ENCODE data around the gene GARS1. TPM values are rescaled to one million over a fixed set of nuclear protein-coding genes. Genes with fewer than 3 reads are reported as not detected.

GARS1 gene
- total RNA-seq, 1 donor from 2014 or later = 214 TPM

DNA sequence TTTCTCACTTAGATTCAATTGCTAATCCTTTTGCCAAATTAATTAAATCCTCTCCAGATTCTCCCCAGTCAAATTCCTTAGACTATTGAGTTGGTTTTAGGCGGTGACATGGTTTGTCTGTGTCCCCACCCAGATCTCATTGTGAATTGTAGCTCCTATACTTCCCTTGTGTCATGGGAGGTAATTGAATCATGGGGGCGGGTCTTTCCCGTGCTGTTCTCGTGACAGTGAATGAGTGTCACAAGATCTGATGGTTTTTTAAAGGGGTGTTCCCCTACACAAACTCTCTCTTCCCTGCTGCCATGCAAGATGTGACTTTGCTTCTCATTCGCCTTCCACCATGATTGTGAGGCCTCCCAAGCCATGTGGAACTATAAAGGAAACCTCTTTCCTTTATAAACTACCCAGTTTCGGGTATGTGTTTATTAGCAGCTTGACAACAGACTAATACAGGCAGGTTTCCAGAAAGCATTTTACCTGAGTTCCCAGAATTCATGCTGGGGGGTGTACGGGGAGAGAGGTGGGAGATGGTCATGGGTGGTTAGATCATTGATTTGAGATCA is 44.7 kb upstream of the GARS1 start:
- no peaks in the 10 kb centered on the region for H3K9me3 Mint-ChIP-seq
- ChIA-PET POLR2A (no interaction called here), CTCF (interaction anchor here (0.8 to 3.7 kb wide), 5 partner anchors 12 to 273 kb away, joined by 3 to 31 read pairs (median 4); no protein-coding TSS in a partner anchor)

DNA sequence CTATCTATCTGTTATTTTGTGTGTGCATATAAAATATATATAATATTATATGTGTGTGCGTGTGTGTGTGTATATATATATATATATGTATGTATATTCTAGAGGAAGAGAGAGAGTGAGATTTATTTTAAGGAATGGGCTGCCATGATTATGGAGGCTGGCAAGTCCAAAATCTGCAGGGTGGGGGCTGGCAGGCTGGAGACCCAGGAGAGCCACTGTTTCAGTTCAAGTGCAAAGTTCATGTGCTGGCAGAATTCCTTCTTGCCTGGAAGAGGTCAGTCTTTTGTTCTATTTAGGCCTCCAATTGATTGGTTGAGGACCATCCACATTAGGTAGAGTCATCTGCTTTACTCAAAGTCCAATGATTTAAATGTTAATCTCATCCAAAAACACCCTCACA is 42.3 kb upstream of the GARS1 start:
- no peaks in the 10 kb centered on the region for H3K9me3 Mint-ChIP-seq
- no peak overlapping the region for H3K27ac Mint-ChIP-seq
- DNase-seq = no peak
- peaks cover 10% of the 10 kb centered on the region for H3K4me1 Mint-ChIP-seq
- TF ChIP-seq, protein P1, sequence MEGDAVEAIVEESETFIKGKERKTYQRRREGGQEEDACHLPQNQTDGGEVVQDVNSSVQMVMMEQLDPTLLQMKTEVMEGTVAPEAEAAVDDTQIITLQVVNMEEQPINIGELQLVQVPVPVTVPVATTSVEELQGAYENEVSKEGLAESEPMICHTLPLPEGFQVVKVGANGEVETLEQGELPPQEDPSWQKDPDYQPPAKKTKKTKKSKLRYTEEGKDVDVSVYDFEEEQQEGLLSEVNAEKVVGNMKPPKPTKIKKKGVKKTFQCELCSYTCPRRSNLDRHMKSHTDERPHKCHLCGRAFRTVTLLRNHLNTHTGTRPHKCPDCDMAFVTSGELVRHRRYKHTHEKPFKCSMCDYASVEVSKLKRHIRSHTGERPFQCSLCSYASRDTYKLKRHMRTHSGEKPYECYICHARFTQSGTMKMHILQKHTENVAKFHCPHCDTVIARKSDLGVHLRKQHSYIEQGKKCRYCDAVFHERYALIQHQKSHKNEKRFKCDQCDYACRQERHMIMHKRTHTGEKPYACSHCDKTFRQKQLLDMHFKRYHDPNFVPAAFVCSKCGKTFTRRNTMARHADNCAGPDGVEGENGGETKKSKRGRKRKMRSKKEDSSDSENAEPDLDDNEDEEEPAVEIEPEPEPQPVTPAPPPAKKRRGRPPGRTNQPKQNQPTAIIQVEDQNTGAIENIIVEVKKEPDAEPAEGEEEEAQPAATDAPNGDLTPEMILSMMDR (IDR thresholded peaks at IDR 0.05) = no peak
- H3K4me3 Mint-ChIP-seq = no peak overlapping the region
- H3K27me3 Mint-ChIP-seq = no peaks in the 10 kb centered on the region
- intact Hi-C loops (cut with micrococcal nuclease) = no loop called here
- ChIA-PET POLR2A (no interaction called here), CTCF (interaction anchor here (1.6 to 2.0 kb wide), 2 partner anchors 12 to 276 kb away, joined by 3 to 9 read pairs; no protein-coding TSS in a partner anchor)
- peaks cover 16% of the 10 kb centered on the region for H3K36me3 Mint-ChIP-seq (ENCODE audit: low read depth)
- no peak for ATAC-seq (ENCODE audit: low read depth)

More for the DNA sequence above, 44.7 kb upstream of the GARS1 start:
- ATAC-seq (ENCODE audit: low read depth) (no peak), DNase-seq (no peak)
- Mint-ChIP-seq H3K27ac (no peak overlapping the region), H3K36me3 (ENCODE audit: low read depth) (peaks cover 32% of the 10 kb centered on the region), H3K27me3 (no peaks in the 10 kb centered on the region), H3K4me1 (peaks cover 10% of the 10 kb centered on the region), H3K4me3 (no peak overlapping the region)
- TF ChIP-seq, protein P1 (IDR thresholded peaks at IDR 0.05) = no peak
- intact Hi-C loops (cut with micrococcal nuclease) = loop anchor here (2.0 kb wide), 2 partner anchors 15 to 191 kb away; no protein-coding TSS in a partner anchor

- Mint-ChIP-seq H3K27me3 (no peaks in the 10 kb centered on the region), H3K36me3 (ENCODE audit: low read depth) (peaks cover 16% of the 10 kb centered on the region), H3K4me3 (no peak overlapping the region), H3K4me1 (peaks cover 10% of the 10 kb centered on the region), H3K27ac (no peak overlapping the region), H3K9me3 (no peaks in the 10 kb centered on the region)
- intact Hi-C loops (cut with micrococcal nuclease) = no loop called here
- TF ChIP-seq, protein P1 (IDR thresholded peaks at IDR 0.05) = no peak
- ATAC-seq (ENCODE audit: low read depth) (no peak), DNase-seq (no peak)
- ChIA-PET CTCF (interaction anchor here (1.7 kb wide), 1 partner anchor 11 kb away, joined by 5 read pairs; no protein-coding TSS in a partner anchor), POLR2A (no interaction called here)
Observed at GRCh38 chr7:30553141-30553540, 41.5 kb upstream of the GARS1 start.

GRCh38 chr7:30553546-30553945 is 41.1 kb upstream of the GARS1 start:
- no peak for ATAC-seq (ENCODE audit: low read depth)
- ChIA-PET POLR2A (no interaction called here), CTCF (interaction anchor here (1.7 kb wide), 1 partner anchor 11 kb away, joined by 5 read pairs; no protein-coding TSS in a partner anchor)
- TF ChIP-seq, protein P1 (IDR thresholded peaks at IDR 0.05) = no peak
- Mint-ChIP-seq H3K27ac (no peak overlapping the region), H3K4me1 (peaks cover 10% of the 10 kb centered on the region), H3K4me3 (no peak overlapping the region), H3K36me3 (ENCODE audit: low read depth) (peaks cover 16% of the 10 kb centered on the region), H3K9me3 (no peaks in the 10 kb centered on the region), H3K27me3 (no peaks in the 10 kb centered on the region)
- DNase-seq = no peak
- intact Hi-C loops (cut with micrococcal nuclease) = no loop called here

DNA sequence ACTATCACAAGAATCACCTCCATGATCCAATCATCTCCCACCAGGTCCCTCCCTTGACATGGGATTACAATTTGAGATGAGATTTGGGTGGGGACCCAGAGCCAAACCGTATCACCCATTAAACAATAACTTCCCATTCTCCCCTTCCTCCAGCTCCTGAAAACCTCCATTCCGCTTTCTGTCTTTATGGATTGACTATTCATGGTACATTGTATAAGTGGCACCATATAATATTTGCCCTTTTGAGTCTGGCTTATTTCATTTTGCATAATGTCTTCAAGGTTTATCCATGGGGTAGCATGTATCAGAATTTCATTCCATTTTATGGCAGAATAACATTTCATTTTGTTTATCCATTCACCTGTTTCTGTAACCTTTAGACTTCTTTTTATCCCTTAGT is 39.2 kb upstream of the GARS1 start:
- intact Hi-C loops (cut with micrococcal nuclease) = no loop called here
- TF ChIP-seq, protein P1 (IDR thresholded peaks at IDR 0.05) = no peak
- POLR2A ChIA-PET = no interaction called here
- ATAC-seq (ENCODE audit: low read depth) = no peak
- Mint-ChIP-seq H3K4me1 (peaks cover 7% of the 10 kb centered on the region), H3K27me3 (no peaks in the 10 kb centered on the region), H3K9me3 (no peaks in the 10 kb centered on the region), H3K4me3 (no peak overlapping the region), H3K27ac (no peak overlapping the region), H3K36me3 (ENCODE audit: low read depth) (peaks cover 7% of the 10 kb centered on the region)
- CTCF ChIA-PET = interaction anchor here (1.0 kb wide), 1 partner anchor 9 kb away, joined by 3 read pairs; no protein-coding TSS in a partner anchor
- no peak for DNase-seq

All from activated B cell treated with CpG ODN at 0.5 μM for 24 hours (primary cell).